Thoracic aorta (tissue), 2 donors: ENCODE data around the gene ANKMY1. TPM values are rescaled to one million over a fixed set of nuclear protein-coding genes. Genes with fewer than 3 reads are reported as not detected.

ENCODE experiments used
- ATAC-seq: fragments of 150-250 bp; one replicate; pipeline ENCODE4 v1.8.0; 2017; ENCODE audit warnings: low read depth; ENCODE audit not compliant: insufficient number of reproducible peaks, low FRiP score
- DNase-seq: peaks from one replicate; pipeline ENCODE4 v3.0.0-alpha.2; 2020; ENCODE audit warnings: low spot score
- H3K27ac ChIP-seq, 2 donors: fragments of 200-600 bp; sonication (generic); 1 replicate in 1 of 2; 2 replicates in 1 of 2; pipeline ENCODE4 v1.5.1; 2016; ENCODE audit warnings: mild to moderate bottlenecking in 2 of 2, moderate library complexity in 2 of 2
- H3K27me3 ChIP-seq: fragments of 200-600 bp; sonication (generic); replicated peaks from 2 replicates; pipeline ENCODE4 v1.6.0; 2016; ENCODE audit warnings: mild to moderate bottlenecking; ENCODE audit not compliant: insufficient read depth
- H3K36me3 ChIP-seq: fragments of 200-600 bp; sonication (generic); one replicate; pipeline ENCODE4 v1.5.1; 2016
- H3K4me1 ChIP-seq, 2 donors: fragments of 200-600 bp; sonication (generic); 1 replicate in 1 of 2; 2 replicates in 1 of 2; pipeline versions ENCODE4 v1.5.1 to v1.6.0; 2016; ENCODE audit warnings: low read depth in 2 of 2, mild to moderate bottlenecking in 1 of 2; ENCODE audit not compliant: control insufficient read depth in 1 of 2
- H3K4me3 ChIP-seq: fragments of 200-600 bp; sonication (generic); 2 replicates; pipeline ENCODE4 v1.5.1; 2016; ENCODE audit warnings: mild to moderate bottlenecking
- H3K9me3 ChIP-seq: fragments of 200-600 bp; sonication (generic); 2 replicates; pipeline ENCODE4 v1.5.1; 2016
- total RNA-seq, 2 donors: library from RNA; depleted of rRNA; stranded (reverse); fragments of >200 nt; gene quantifications; one replicate each; pipeline versions ENCODE4 v1.1.0 to v1.2.3, GENCODE V29; 2016
- TF ChIP-seq, protein P1 (sequence below): fragments of 200-600 bp; sonication (generic); IDR thresholded peaks from one replicate; pipeline ENCODE4 v1.5.1; 2019; ENCODE audit warnings: antibody characterized with exemption

The ANKMY1 gene
- total RNA-seq, 2 donors from 2014 or later: 20.0 to 44.8 TPM

DNA sequence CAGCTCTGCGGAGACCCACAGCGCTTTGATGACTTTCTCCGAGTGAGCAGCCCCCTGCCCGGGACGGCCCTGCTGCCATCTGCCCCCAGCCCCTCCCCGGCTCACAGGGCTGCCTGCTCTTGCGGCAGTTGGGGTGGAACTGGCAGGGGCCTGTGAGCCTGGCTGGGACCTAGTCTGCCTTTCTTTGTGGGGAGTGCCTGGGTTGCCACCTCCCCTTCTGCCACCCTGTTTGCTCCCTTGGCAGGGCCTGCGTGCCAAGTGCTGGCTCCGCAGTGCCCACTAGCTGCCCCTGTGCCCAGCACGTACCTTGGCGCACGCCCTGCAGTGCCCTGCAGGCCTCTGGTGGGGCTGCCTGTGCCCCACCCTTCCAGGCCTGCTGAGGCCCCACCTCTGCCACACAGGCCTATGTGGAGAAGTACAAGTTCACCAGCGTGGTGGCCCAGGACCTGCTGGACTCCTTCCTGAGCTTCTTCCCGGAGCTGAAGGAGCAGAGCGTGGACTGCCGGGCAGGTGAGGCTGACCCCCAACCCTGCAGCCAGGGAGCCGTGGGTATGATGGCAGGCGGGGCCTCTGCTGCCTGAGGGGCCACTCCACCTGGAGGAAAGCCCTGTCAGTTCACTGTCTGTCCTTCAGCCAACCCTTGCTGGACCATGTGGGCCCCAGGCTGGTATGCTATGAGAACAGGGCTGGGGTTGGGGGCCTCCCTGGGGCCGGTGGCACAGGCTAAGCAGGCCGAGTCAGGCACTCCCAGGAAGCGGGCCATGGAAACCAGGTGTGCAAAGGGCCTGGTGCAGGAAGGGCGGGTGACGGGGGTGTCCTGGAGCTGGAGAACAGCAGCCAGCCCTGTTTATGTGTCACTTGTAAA lies 17.5 kb upstream of the ANKMY1 start:
- Histone ChIP-seq H3K4me1 (peaks cover 11 to 18% of the 10 kb centered on the region in 2 donors), H3K9me3 (no peaks in the 10 kb centered on the region), H3K27me3 (no peaks in the 10 kb centered on the region), H3K27ac (no peak overlapping the region), H3K4me3 (no peak overlapping the region), H3K36me3 (peaks cover 30% of the 10 kb centered on the region)
- ATAC-seq (no peak), DNase-seq (no peak)
- TF ChIP-seq, protein P1, sequence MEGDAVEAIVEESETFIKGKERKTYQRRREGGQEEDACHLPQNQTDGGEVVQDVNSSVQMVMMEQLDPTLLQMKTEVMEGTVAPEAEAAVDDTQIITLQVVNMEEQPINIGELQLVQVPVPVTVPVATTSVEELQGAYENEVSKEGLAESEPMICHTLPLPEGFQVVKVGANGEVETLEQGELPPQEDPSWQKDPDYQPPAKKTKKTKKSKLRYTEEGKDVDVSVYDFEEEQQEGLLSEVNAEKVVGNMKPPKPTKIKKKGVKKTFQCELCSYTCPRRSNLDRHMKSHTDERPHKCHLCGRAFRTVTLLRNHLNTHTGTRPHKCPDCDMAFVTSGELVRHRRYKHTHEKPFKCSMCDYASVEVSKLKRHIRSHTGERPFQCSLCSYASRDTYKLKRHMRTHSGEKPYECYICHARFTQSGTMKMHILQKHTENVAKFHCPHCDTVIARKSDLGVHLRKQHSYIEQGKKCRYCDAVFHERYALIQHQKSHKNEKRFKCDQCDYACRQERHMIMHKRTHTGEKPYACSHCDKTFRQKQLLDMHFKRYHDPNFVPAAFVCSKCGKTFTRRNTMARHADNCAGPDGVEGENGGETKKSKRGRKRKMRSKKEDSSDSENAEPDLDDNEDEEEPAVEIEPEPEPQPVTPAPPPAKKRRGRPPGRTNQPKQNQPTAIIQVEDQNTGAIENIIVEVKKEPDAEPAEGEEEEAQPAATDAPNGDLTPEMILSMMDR: no peak

DNA sequence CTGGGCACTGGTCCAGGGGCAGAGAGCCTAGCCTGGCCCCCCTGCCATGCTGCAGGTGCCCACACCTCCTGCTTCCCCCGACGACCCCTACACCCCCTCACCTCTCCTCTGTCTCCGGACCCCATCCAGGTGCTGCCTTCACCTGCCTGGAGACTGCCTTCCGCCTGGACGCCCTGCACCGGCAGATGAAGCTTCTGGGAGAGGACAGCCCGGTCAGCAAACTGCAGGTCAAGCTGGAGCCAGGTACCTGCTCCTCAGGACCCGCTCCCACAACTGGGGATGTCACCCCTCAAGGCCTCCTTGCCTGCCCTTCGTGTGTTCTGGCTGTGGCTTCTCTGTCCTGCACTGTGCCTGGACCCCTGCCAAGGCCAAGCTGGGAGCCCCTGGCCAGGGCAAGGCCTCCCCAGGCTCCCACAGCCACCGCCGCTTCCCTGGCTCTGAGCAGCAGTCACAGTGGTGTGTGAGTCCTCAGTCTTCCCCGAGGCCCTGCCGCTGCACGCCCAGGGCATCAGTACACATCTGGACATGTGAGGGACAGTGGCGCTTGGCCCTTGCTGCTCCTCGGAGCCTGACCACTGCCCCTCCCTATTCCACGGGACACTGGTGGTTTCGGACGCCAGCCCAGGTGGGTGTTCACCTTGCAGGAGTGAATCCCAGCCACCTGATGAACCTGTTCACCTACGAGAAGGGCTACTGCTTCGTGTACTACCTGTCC lies 16.8 kb upstream of the ANKMY1 start:
- ATAC-seq (no peak), DNase-seq (no peak)
- H3K4me3 ChIP-seq: no peak overlapping the region
- peaks cover 12 to 21% of the 10 kb centered on the region in 2 donors for H3K4me1 ChIP-seq
- TF ChIP-seq, protein P1: no peak
- no peaks in the 10 kb centered on the region for H3K9me3 ChIP-seq
- no peaks in the 10 kb centered on the region for H3K27me3 ChIP-seq
- no peak overlapping the region for H3K27ac ChIP-seq
- peaks cover 30% of the 10 kb centered on the region for H3K36me3 ChIP-seq

DNA sequence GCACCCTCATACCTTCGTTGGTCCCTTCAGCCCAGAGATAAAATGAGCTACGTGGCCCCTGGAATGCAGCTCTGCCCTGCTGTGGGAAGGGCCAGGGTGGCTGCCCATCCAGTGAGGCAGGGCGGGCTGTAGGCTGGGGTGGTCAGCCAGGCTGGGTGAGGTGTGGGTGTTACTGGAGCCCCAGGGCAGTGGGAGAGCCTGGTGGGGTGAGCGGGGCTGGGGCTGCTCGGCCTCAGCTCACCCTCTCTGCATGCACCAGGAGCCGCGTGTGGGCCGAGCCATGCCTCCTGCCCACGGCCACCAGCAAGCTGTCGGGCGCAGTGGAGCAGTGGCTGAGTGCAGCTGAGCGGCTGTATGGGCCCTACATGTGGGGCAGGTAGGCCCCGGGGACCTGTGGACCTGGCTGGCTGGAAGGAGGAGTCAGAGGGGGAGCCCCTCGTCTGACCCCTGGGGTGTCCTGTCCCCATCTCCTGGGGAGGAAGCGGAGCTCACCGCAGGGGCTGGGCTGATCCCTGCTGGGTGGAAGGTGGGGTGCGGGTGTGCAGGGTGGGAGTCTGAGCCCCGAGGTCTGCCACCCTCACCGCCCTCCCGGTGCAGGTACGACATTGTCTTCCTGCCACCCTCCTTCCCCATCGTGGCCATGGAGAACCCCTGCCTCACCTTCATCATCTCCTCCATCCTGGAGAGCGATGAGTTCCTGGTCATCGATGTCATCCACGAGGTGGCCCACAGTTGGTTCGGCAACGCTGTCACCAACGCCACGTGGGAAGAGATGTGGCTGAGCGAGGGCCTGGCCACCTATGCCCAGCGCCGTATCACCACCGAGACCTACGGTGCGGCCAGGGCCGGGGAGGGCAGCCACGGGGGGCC lies 16.0 kb upstream of the ANKMY1 start:
- DNase-seq: no peak
- Histone ChIP-seq H3K4me3 (no peak overlapping the region), H3K36me3 (peaks cover 30% of the 10 kb centered on the region), H3K4me1 (peaks cover 13 to 26% of the 10 kb centered on the region in 2 donors), H3K9me3 (no peaks in the 10 kb centered on the region), H3K27ac (no peak overlapping the region), H3K27me3 (no peaks in the 10 kb centered on the region)
- TF ChIP-seq, protein P1: no peak
- no peak for ATAC-seq

DNA sequence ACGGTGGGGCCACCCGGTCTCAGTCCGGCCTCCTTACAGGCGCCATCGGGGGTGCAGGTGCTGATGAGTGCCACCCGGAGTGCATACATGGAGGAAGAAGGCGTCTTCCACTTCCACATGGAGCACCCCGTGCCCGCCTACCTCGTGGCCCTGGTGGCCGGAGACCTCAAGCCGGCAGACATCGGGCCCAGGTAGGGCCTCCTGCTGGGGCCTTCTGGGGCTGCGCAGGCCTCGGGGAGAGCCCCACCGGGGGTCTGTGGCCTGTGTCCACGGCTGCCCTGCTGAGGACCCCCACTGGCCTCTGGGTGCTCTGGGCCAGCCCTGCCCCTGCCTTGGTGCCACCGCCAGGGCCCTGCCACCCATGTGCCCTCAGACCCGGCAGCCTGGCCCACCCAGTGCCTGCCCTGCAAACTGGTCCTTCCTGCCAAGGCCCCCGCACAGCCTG lies 15.3 kb upstream of the ANKMY1 start:
- DNase-seq (no peak), ATAC-seq (no peak)
- Histone ChIP-seq H3K27me3 (no peaks in the 10 kb centered on the region), H3K4me1 (peaks cover 13 to 26% of the 10 kb centered on the region in 2 donors), H3K27ac (no peak overlapping the region), H3K4me3 (no peak overlapping the region), H3K36me3 (peaks cover 28% of the 10 kb centered on the region), H3K9me3 (no peaks in the 10 kb centered on the region)
- TF ChIP-seq, protein P1: no peak
